ENCODE measurements around the gene C6orf89.

C6orf89 gene

GRCh38 chr6:36853325-36853724 lies 32.4 kb upstream of the C6orf89 start:
- DNase-seq: peak; percentile 95 to 96

GRCh38 chr6:36855750-36856149 lies 30.0 kb upstream of the C6orf89 start:
- DNase-seq: no peak

GRCh38 chr6:36856277-36856676 lies 29.5 kb upstream of the C6orf89 start:
- DNase-seq: no peak

GRCh38 chr6:36857325-36857724 lies 28.4 kb upstream of the C6orf89 start:
- no peak for DNase-seq

GRCh38 chr6:36858407-36858981 lies 27.3 kb upstream of the C6orf89 start:
- no peak for DNase-seq

GRCh38 chr6:36860126-36860525 lies 25.6 kb upstream of the C6orf89 start:
- no peak for DNase-seq

- no peak for DNase-seq
These were observed 23.4 kb upstream of the C6orf89 start for GRCh38 chr6:36862164-36862847.

GRCh38 chr6:36862848-36863382 lies 22.8 kb upstream of the C6orf89 start:
- DNase-seq: no peak

- DNase-seq: no peak
These were observed 21.8 kb upstream of the C6orf89 start for GRCh38 chr6:36863670-36864540.

- DNase-seq: no peak
These were observed 19.9 kb upstream of the C6orf89 start for GRCh38 chr6:36865835-36866234.

GRCh38 chr6:36867471-36868224 lies 18.1 kb upstream of the C6orf89 start:
- no peak for DNase-seq

GRCh38 chr6:36871686-36872085 lies 14.1 kb upstream of the C6orf89 start:
- no peak for DNase-seq

- no peak for DNase-seq
These were observed 12.6 kb upstream of the C6orf89 start for GRCh38 chr6:36873115-36873514.

GRCh38 chr6:36873612-36874442 lies 11.9 kb upstream of the C6orf89 start:
- DNase-seq: peak; percentile 9 to 10

GRCh38 chr6:36874443-36875249 lies 11.1 kb upstream of the C6orf89 start, which contains the start of gene PPIL1:
Gene PPIL1 (minus strand): TSS chr6:36874803. CDS start chr6:36874772, 31 bp downstream.
- DNase-seq: peak; percentile 94

- no peak for DNase-seq
These were observed 10.5 kb upstream of the C6orf89 start for GRCh38 chr6:36875250-36875633.

- DNase-seq: no peak
These were observed 1.1 kb upstream of the C6orf89 start for GRCh38 chr6:36884610-36885009.

- no peak for DNase-seq
These were observed 1.3 kb downstream of the C6orf89 start for GRCh38 chr6:36886950-36887618.

GRCh38 chr6:36888115-36888643 lies 2.4 kb downstream of the C6orf89 start:
- no peak for DNase-seq
